HG02571 (cell line): ENCODE results near the gene STK17B.
"Not testable (repeated sequence)": the region's sequence is repeated elsewhere in the genome, so short reads cannot be mapped to it uniquely, and the experiment has no call there.

Source experiments
- ATAC-seq: cut with Tn5 transposase; IDR thresholded peaks from one replicate; pipeline ENCODE4 v1.9.1; 2021; ENCODE audit warnings: mild to moderate bottlenecking, moderate library complexity; ENCODE audit not compliant: unreplicated experiment

STK17B gene

GRCh38 chr2:196171248-196171871 lies at the start of gene STK17B:
Gene STK17B (minus strand): TSS chr2:196171578. CDS start chr2:196163383, 8,195 bp downstream.
- peak; percentile 48 for ATAC-seq

GRCh38 chr2:196220671-196221070 lies 49.3 kb upstream of the STK17B start:
- ATAC-seq, result no peak

GRCh38 chr2:196219671-196220070 lies 48.3 kb upstream of the STK17B start:
- ATAC-seq, result no peak

GRCh38 chr2:196218106-196218505 lies 46.7 kb upstream of the STK17B start:
- ATAC-seq, result no peak

- ATAC-seq, result no peak
Observed at GRCh38 chr2:196217116-196217515, 45.7 kb upstream of the STK17B start.

- no peak for ATAC-seq
Observed at GRCh38 chr2:196215376-196215775, 44.0 kb upstream of the STK17B start.

- no peak for ATAC-seq
Observed at GRCh38 chr2:196214156-196214555, 42.8 kb upstream of the STK17B start.

GRCh38 chr2:196213252-196213980 lies 42.0 kb upstream of the STK17B start:
- no peak for ATAC-seq

GRCh38 chr2:196208915-196209314 lies 37.5 kb upstream of the STK17B start:
- no peak for ATAC-seq

- no peak for ATAC-seq
Observed at GRCh38 chr2:196206804-196207203, 35.4 kb upstream of the STK17B start.

GRCh38 chr2:196205881-196206435 lies 34.6 kb upstream of the STK17B start:
- no peak for ATAC-seq

GRCh38 chr2:196205011-196205766 lies 33.8 kb upstream of the STK17B start:
- ATAC-seq, result no peak

GRCh38 chr2:196201229-196202009 lies 30.0 kb upstream of the STK17B start:
- ATAC-seq, result no peak

GRCh38 chr2:196200557-196200956 lies 29.2 kb upstream of the STK17B start:
- peak; percentile 96 for ATAC-seq

- ATAC-seq, result no peak
Observed at GRCh38 chr2:196195758-196196157, 24.4 kb upstream of the STK17B start.

- ATAC-seq, result no peak
Observed at GRCh38 chr2:196195302-196195701, 23.9 kb upstream of the STK17B start.

- no peak for ATAC-seq
Observed at GRCh38 chr2:196191541-196191940, 20.2 kb upstream of the STK17B start.

- no peak for ATAC-seq
Observed at GRCh38 chr2:196187898-196188458, 16.6 kb upstream of the STK17B start.

GRCh38 chr2:196187175-196187700 lies 15.9 kb upstream of the STK17B start:
- ATAC-seq, result not testable (repeated sequence)
